ENCODE measurements around the gene NRG3.

DNA sequence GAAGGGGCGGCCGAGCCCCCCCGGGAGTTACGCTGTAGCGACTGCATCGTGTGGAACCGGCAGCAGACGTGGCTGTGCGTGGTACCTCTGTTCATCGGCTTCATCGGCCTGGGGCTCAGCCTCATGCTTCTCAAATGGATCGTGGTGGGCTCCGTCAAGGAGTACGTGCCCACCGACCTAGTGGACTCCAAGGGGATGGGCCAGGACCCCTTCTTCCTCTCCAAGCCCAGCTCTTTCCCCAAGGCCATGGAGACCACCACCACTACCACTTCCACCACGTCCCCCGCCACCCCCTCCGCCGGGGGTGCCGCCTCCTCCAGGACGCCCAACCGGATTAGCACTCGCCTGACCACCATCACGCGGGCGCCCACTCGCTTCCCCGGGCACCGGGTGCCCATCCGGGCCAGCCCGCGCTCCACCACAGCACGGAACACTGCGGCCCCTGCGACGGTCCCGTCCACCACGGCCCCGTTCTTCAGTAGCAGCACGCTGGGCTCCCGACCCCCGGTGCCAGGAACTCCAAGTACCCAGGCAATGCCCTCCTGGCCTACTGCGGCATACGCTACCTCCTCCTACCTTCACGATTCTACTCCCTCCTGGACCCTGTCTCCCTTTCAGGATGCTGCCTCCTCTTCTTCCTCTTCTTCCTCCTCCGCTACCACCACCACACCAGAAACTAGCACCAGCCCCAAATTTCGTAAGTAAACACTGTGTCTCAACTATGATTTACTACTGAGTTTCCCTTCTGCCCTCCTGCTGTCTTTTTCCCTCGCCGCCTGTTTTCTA, 666 bp downstream of the NRG3 start:
- TF ChIP-seq, protein P1, sequence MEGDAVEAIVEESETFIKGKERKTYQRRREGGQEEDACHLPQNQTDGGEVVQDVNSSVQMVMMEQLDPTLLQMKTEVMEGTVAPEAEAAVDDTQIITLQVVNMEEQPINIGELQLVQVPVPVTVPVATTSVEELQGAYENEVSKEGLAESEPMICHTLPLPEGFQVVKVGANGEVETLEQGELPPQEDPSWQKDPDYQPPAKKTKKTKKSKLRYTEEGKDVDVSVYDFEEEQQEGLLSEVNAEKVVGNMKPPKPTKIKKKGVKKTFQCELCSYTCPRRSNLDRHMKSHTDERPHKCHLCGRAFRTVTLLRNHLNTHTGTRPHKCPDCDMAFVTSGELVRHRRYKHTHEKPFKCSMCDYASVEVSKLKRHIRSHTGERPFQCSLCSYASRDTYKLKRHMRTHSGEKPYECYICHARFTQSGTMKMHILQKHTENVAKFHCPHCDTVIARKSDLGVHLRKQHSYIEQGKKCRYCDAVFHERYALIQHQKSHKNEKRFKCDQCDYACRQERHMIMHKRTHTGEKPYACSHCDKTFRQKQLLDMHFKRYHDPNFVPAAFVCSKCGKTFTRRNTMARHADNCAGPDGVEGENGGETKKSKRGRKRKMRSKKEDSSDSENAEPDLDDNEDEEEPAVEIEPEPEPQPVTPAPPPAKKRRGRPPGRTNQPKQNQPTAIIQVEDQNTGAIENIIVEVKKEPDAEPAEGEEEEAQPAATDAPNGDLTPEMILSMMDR (conservative IDR thresholded peaks at IDR 0.05; ENCODE audit: low read depth, low read length) = no peak
- TF ChIP-seq, protein P2, sequence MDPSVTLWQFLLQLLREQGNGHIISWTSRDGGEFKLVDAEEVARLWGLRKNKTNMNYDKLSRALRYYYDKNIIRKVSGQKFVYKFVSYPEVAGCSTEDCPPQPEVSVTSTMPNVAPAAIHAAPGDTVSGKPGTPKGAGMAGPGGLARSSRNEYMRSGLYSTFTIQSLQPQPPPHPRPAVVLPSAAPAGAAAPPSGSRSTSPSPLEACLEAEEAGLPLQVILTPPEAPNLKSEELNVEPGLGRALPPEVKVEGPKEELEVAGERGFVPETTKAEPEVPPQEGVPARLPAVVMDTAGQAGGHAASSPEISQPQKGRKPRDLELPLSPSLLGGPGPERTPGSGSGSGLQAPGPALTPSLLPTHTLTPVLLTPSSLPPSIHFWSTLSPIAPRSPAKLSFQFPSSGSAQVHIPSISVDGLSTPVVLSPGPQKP (IDR thresholded peaks at IDR 0.05; ENCODE audit: borderline replicate concordance, low read depth, low read length) = no peak
- no peak for TF ChIP-seq POLR2A (IDR thresholded peaks at IDR 0.05; ENCODE audit: low read depth, low read length)
- no peak for TF ChIP-seq BHLHE40 (IDR thresholded peaks at IDR 0.05; ENCODE audit: low read depth, low read length)
- TF ChIP-seq RFX5 (IDR thresholded peaks at IDR 0.05; ENCODE audit: low read depth, low read length) = no peak
- no peak for TF ChIP-seq MAZ (IDR thresholded peaks at IDR 0.05; ENCODE audit: borderline replicate concordance, low read depth, low read length)
- TF ChIP-seq, protein P3, sequence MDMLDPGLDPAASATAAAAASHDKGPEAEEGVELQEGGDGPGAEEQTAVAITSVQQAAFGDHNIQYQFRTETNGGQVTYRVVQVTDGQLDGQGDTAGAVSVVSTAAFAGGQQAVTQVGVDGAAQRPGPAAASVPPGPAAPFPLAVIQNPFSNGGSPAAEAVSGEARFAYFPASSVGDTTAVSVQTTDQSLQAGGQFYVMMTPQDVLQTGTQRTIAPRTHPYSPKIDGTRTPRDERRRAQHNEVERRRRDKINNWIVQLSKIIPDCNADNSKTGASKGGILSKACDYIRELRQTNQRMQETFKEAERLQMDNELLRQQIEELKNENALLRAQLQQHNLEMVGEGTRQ (IDR thresholded peaks at IDR 0.05; ENCODE audit: low read depth, low read length) = no peak
- TF ChIP-seq MAFK (IDR thresholded peaks at IDR 0.05; ENCODE audit: low read depth, low read length) = no peak
- TF ChIP-seq CEBPB (IDR thresholded peaks at IDR 0.05; ENCODE audit: low read depth, low read length) = no peak
- TF ChIP-seq CHD1 (IDR thresholded peaks at IDR 0.05; ENCODE audit: low read depth, low read length) = no peak
- no peak for TF ChIP-seq SMC3 (IDR thresholded peaks at IDR 0.05; ENCODE audit: low read depth, low read length)
- TF ChIP-seq NFE2L2 (IDR thresholded peaks at IDR 0.05; ENCODE audit: low read depth, low read length) = no peak
- TF ChIP-seq MXI1 (IDR thresholded peaks at IDR 0.05; ENCODE audit: borderline replicate concordance, low read depth, low read length) = no peak

Measured in IMR-90 (cell line).